ENCODE results near the gene ADCY9.
"Not testable (repeated sequence)": the region's sequence is repeated elsewhere in the genome, so short reads cannot be mapped to it uniquely, and the experiment has no call there.

Gene ADCY9

GRCh38 chr16:3965306-3965705, 150.9 kb downstream of the ADCY9 start:
- H3K9me3 ChIP-seq (ENCODE audit: severe bottlenecking) = no peaks in the 10 kb centered on the region
- no peak for ATAC-seq (ENCODE audit: low read depth)

GRCh38 chr16:3964686-3965290, 151.5 kb downstream of the ADCY9 start:
- no peak for TF ChIP-seq CTCF (IDR thresholded peaks at IDR 0.05; ENCODE audit: poor library complexity, severe bottlenecking)
- H3K36me3 ChIP-seq (ENCODE audit: low read depth) = no peaks in the 10 kb centered on the region
- no peak for ATAC-seq (ENCODE audit: low read depth)
- no peaks in the 10 kb centered on the region for H3K27me3 ChIP-seq (ENCODE audit: insufficient read depth, poor library complexity, severe bottlenecking)
- no peak overlapping the region for H3K27ac ChIP-seq (ENCODE audit: poor library complexity, severe bottlenecking)
- H3K4me1 ChIP-seq (ENCODE audit: insufficient read depth, poor library complexity, severe bottlenecking) = no peaks in the 10 kb centered on the region
- no peak overlapping the region for H3K4me3 ChIP-seq (ENCODE audit: severe bottlenecking)
- H3K9me3 ChIP-seq (ENCODE audit: severe bottlenecking) = no peaks in the 10 kb centered on the region
- no peak for DNase-seq (ENCODE audit: low spot score)

More at GRCh38 chr16:3965306-3965705, 150.9 kb downstream of the ADCY9 start:
- H3K4me3 ChIP-seq (ENCODE audit: severe bottlenecking) = no peak overlapping the region
- H3K27me3 ChIP-seq (ENCODE audit: insufficient read depth, poor library complexity, severe bottlenecking) = no peaks in the 10 kb centered on the region
- H3K4me1 ChIP-seq (ENCODE audit: insufficient read depth, poor library complexity, severe bottlenecking) = no peaks in the 10 kb centered on the region
- TF ChIP-seq CTCF (IDR thresholded peaks at IDR 0.05; ENCODE audit: poor library complexity, severe bottlenecking) = no peak
- no peak for DNase-seq (ENCODE audit: low spot score)
- no peak overlapping the region for H3K27ac ChIP-seq (ENCODE audit: poor library complexity, severe bottlenecking)
- no peaks in the 10 kb centered on the region for H3K36me3 ChIP-seq (ENCODE audit: low read depth)

- DNase-seq (ENCODE audit: low spot score) = no peak
- Histone ChIP-seq H3K4me3 (ENCODE audit: severe bottlenecking) (no peak overlapping the region), H3K9me3 (ENCODE audit: severe bottlenecking) (no peaks in the 10 kb centered on the region), H3K4me1 (ENCODE audit: insufficient read depth, poor library complexity, severe bottlenecking) (no peaks in the 10 kb centered on the region), H3K27me3 (ENCODE audit: insufficient read depth, poor library complexity, severe bottlenecking) (no peaks in the 10 kb centered on the region), H3K27ac (ENCODE audit: poor library complexity, severe bottlenecking) (no peak overlapping the region), H3K36me3 (ENCODE audit: low read depth) (no peaks in the 10 kb centered on the region)
- ATAC-seq (ENCODE audit: low read depth) = no peak
- no peak for TF ChIP-seq CTCF (IDR thresholded peaks at IDR 0.05; ENCODE audit: poor library complexity, severe bottlenecking)
These were observed 152.2 kb downstream of the ADCY9 start for GRCh38 chr16:3963886-3964685.

- H3K27ac ChIP-seq (ENCODE audit: poor library complexity, severe bottlenecking) = no peak overlapping the region
- no peaks in the 10 kb centered on the region for H3K36me3 ChIP-seq (ENCODE audit: low read depth)
- H3K27me3 ChIP-seq (ENCODE audit: insufficient read depth, poor library complexity, severe bottlenecking) = no peaks in the 10 kb centered on the region
- no peak for ATAC-seq (ENCODE audit: low read depth)
- H3K4me3 ChIP-seq (ENCODE audit: severe bottlenecking) = no peak overlapping the region
- H3K4me1 ChIP-seq (ENCODE audit: insufficient read depth, poor library complexity, severe bottlenecking) = no peaks in the 10 kb centered on the region
- H3K9me3 ChIP-seq (ENCODE audit: severe bottlenecking) = no peaks in the 10 kb centered on the region
- no peak for TF ChIP-seq CTCF (IDR thresholded peaks at IDR 0.05; ENCODE audit: poor library complexity, severe bottlenecking)
- no peak for DNase-seq (ENCODE audit: low spot score)
These were observed 153.0 kb downstream of the ADCY9 start for GRCh38 chr16:3963203-3963602.

GRCh38 chr16:3961449-3961849, 154.8 kb downstream of the ADCY9 start:
- Histone ChIP-seq H3K4me3 (ENCODE audit: severe bottlenecking) (no peak overlapping the region), H3K27me3 (ENCODE audit: insufficient read depth, poor library complexity, severe bottlenecking) (no peaks in the 10 kb centered on the region), H3K4me1 (ENCODE audit: insufficient read depth, poor library complexity, severe bottlenecking) (no peaks in the 10 kb centered on the region), H3K27ac (ENCODE audit: poor library complexity, severe bottlenecking) (no peak overlapping the region), H3K9me3 (ENCODE audit: severe bottlenecking) (no peaks in the 10 kb centered on the region), H3K36me3 (ENCODE audit: low read depth) (no peaks in the 10 kb centered on the region)
- no peak for TF ChIP-seq CTCF (IDR thresholded peaks at IDR 0.05; ENCODE audit: poor library complexity, severe bottlenecking)
- DNase-seq (ENCODE audit: low spot score) (no peak), ATAC-seq (ENCODE audit: low read depth) (no peak)

- not testable (repeated sequence) for H3K9me3 ChIP-seq (ENCODE audit: severe bottlenecking); H3K27me3 ChIP-seq (ENCODE audit: insufficient read depth, poor library complexity, severe bottlenecking); H3K4me1 ChIP-seq (ENCODE audit: insufficient read depth, poor library complexity, severe bottlenecking); H3K36me3 ChIP-seq (ENCODE audit: low read depth); DNase-seq (ENCODE audit: low spot score); H3K27ac ChIP-seq (ENCODE audit: poor library complexity, severe bottlenecking)
- ATAC-seq (ENCODE audit: low read depth) = peak; percentile 19; the same call in 1 of the 3 replicates
- peak overlapping the region; percentile 35 for H3K4me3 ChIP-seq (ENCODE audit: severe bottlenecking)
These were observed 156.2 kb downstream of the ADCY9 start for GRCh38 chr16:3959926-3960590.
